Measurements from ENCODE around the gene RNF144A.

Gene RNF144A

DNA sequence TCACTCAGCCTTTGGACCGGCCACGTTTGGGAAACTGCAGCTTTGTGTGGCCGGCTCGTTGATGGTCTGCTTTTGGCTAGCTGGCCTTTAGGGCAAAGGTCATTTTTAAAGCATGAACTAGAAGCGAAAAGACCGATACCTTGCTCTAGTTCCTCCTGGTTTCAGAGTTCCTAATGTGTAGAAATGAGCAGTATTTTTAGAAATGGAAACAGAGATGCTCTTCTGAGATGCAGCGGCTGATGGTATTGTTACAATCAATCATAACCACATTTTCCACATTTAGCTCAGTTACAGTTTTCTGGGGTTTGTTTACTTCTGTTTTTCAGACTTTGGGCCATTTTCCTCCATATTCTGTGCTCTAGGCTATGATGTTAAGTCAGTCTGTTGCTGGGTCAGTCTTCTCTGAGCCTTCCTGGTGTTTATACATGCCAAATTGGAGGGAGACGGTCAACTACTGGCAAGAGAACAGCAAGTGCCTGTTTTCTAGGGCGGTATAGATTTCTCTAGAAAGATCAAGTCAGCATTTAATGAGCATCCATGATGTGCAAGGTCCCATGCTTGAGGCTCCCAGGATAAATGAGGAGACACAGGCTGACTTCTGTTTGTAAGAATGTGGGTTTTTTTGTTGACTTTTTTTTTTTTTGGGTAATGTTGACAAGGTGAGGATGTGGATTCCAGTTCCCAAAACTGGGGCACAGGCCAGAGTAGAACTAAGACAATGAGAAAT is 28.0 kb downstream of the RNF144A start:
- in situ Hi-C loops (cut with MboI; ENCODE audit: low sequenced_read_pairs), result loop anchor here (10.0 kb wide), 1 partner anchor 60 kb away; no protein-coding TSS in a partner anchor

DNA sequence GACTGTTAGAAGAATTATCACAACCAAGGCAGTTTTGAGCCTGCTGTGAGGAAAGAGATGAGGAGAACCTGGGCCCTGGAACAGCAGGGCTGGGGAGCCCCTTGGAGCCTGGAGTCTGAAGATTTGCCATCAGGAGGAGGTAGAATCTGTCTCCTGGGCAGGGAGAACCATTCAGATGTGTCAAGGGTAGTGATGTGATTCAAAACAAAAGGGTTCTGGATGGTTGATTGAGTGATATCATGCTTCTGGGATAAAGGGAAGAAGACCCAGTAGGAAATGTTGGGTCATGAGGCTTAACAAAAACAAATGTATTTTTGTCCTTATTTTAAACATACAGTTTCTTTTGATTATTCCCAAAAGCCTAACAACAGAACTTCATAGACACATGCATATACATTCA is 28.6 kb downstream of the RNF144A start:
- in situ Hi-C loops (cut with MboI; ENCODE audit: low sequenced_read_pairs), result loop anchor here (10.0 kb wide), 1 partner anchor 59 kb away; no protein-coding TSS in a partner anchor

GRCh38 chr2:6946722-6947121 is 29.5 kb downstream of the RNF144A start:
- in situ Hi-C loops (cut with MboI; ENCODE audit: low sequenced_read_pairs), result loop anchor here (10.0 kb wide), 1 partner anchor 58 kb away; no protein-coding TSS in a partner anchor

- in situ Hi-C loops (cut with MboI; ENCODE audit: low sequenced_read_pairs), result loop anchor here (10.0 kb wide), 1 partner anchor 57 kb away; no protein-coding TSS in a partner anchor
Observed at GRCh38 chr2:6947929-6948676, 30.9 kb downstream of the RNF144A start.

- in situ Hi-C loops (cut with MboI; ENCODE audit: low sequenced_read_pairs), result loop anchor here (10.0 kb wide), 1 partner anchor 56 kb away; no protein-coding TSS in a partner anchor
Observed at GRCh38 chr2:6948677-6949351, 31.6 kb downstream of the RNF144A start.

DNA sequence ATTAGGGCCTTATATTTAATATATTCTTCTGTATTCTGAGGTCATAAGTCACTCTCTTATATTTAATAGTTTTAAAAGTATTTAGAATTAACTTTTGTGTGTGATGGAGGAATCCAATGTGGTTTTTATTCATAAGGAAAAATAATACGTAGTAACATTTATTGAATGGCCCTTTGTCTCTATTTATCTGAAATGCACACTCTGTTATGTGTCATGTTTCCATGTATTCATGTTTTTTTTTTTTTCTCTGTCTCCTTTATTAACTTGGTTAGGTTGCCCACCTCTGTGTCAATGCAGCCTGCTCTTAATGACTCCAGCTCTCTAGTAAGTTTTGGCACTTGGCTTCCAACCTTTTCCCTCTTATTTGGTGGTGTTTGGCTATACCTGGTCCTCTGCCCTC is 33.8 kb downstream of the RNF144A start:
- in situ Hi-C loops (cut with MboI; ENCODE audit: low sequenced_read_pairs), result no loop called here

DNA sequence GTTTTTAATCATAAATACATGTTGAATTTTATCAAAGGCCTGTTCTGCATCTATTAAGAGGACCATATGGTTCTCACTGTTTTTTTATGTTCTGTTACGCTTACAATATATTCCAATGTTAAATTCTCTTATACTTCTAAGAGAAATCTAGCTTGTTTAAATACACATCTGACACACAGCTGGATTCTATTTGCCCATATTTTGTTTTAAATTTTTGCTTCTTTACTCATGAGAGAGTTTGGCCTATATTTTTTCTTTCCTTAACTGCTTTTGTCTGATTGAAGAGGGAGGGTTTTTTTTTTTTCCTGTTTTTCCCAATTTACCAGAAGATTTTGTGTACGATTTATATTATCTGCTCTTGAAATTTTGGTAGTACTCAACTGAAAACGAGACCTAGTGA is 34.9 kb downstream of the RNF144A start:
- in situ Hi-C loops (cut with MboI; ENCODE audit: low sequenced_read_pairs), result no loop called here

GRCh38 chr2:6954586-6954985 is 37.4 kb downstream of the RNF144A start:
- in situ Hi-C loops (cut with MboI; ENCODE audit: low sequenced_read_pairs), result no loop called here

- in situ Hi-C loops (cut with MboI; ENCODE audit: low sequenced_read_pairs), result no loop called here
Observed at GRCh38 chr2:6955511-6956136, 38.4 kb downstream of the RNF144A start.

GRCh38 chr2:6956566-6956965 is 39.4 kb downstream of the RNF144A start:
- in situ Hi-C loops (cut with MboI; ENCODE audit: low sequenced_read_pairs), result no loop called here

GRCh38 chr2:6957031-6957714 is 40.0 kb downstream of the RNF144A start:
- in situ Hi-C loops (cut with MboI; ENCODE audit: low sequenced_read_pairs), result no loop called here

- in situ Hi-C loops (cut with MboI; ENCODE audit: low sequenced_read_pairs), result no loop called here
Observed at GRCh38 chr2:6957910-6958615, 40.9 kb downstream of the RNF144A start.

GRCh38 chr2:6958616-6959235 is 41.5 kb downstream of the RNF144A start:
- in situ Hi-C loops (cut with MboI; ENCODE audit: low sequenced_read_pairs), result no loop called here

GRCh38 chr2:6959751-6960150 is 42.5 kb downstream of the RNF144A start:
- in situ Hi-C loops (cut with MboI; ENCODE audit: low sequenced_read_pairs), result no loop called here

- in situ Hi-C loops (cut with MboI; ENCODE audit: low sequenced_read_pairs), result no loop called here
Observed at GRCh38 chr2:6960659-6961058, 43.4 kb downstream of the RNF144A start.

- in situ Hi-C loops (cut with MboI; ENCODE audit: low sequenced_read_pairs), result no loop called here
Observed at GRCh38 chr2:6963727-6964126, 46.5 kb downstream of the RNF144A start.

- in situ Hi-C loops (cut with MboI; ENCODE audit: low sequenced_read_pairs), result no loop called here
Observed at GRCh38 chr2:6965071-6965795, 48.0 kb downstream of the RNF144A start.

GRCh38 chr2:6966446-6966940 is 49.3 kb downstream of the RNF144A start:
- in situ Hi-C loops (cut with MboI; ENCODE audit: low sequenced_read_pairs), result no loop called here

DNA sequence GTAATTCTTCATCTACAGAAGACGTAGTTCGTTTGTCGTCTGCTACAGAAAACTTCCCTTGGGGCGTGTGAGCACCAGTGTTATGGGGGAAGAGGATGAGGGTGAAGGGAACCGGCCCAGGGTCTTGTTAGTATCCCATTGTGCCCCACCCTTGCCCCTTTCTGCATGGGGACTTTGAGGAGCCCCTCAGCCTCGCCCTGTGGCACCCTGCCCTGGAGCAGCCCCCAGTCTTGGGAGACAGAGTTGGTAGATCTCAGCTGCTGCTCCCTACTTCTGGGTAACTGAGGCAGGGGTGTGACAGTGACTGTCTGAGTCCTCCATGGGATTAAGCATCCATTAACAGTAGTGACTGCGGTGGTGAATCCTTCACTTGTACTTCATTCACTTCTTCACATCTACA is 50.1 kb downstream of the RNF144A start:
- in situ Hi-C loops (cut with MboI; ENCODE audit: low sequenced_read_pairs), result no loop called here
